ENCODE measurements around the gene SNRPA.

The SNRPA gene

GRCh38 chr19:40750874-40751537, at the start of gene SNRPA:
Gene SNRPA (plus strand): TSS chr19:40751203. CDS start chr19:40751409, 206 bp downstream.
- H3K9me3 ChIP-seq (ENCODE audit: control insufficient read depth, insufficient read depth, low read length) = no peaks in the 10 kb centered on the region
- peaks cover 22% of the 10 kb centered on the region for H3K36me3 ChIP-seq (ENCODE audit: control insufficient read depth, insufficient read depth, low read length)
- H3K4me1 ChIP-seq (ENCODE audit: control insufficient read depth, insufficient read depth, low read length) = peaks cover 8% of the 10 kb centered on the region
- peak within 1 kb of the TSS; percentile 99 for H3K9ac ChIP-seq (ENCODE audit: low read depth, low read length)
- H3K27me3 ChIP-seq (ENCODE audit: control insufficient read depth, insufficient read depth, low read length) = no peaks in the 10 kb centered on the region
- peak within 1 kb of the TSS; percentile 78 for H3K4me3 ChIP-seq (ENCODE audit: low read depth, low read length)

- H3K9me3 ChIP-seq (ENCODE audit: control insufficient read depth, insufficient read depth, low read length) = no peaks in the 10 kb centered on the region
- H3K4me3 ChIP-seq (ENCODE audit: low read depth, low read length) = no peak overlapping the region
- H3K27me3 ChIP-seq (ENCODE audit: control insufficient read depth, insufficient read depth, low read length) = no peaks in the 10 kb centered on the region
- no peak overlapping the region for H3K9ac ChIP-seq (ENCODE audit: low read depth, low read length)
- H3K4me1 ChIP-seq (ENCODE audit: control insufficient read depth, insufficient read depth, low read length) = peaks cover 3% of the 10 kb centered on the region
- peaks cover 32% of the 10 kb centered on the region for H3K36me3 ChIP-seq (ENCODE audit: control insufficient read depth, insufficient read depth, low read length)
Observed at GRCh38 chr19:40701758-40702157, 49.2 kb upstream of the SNRPA start.

DNA sequence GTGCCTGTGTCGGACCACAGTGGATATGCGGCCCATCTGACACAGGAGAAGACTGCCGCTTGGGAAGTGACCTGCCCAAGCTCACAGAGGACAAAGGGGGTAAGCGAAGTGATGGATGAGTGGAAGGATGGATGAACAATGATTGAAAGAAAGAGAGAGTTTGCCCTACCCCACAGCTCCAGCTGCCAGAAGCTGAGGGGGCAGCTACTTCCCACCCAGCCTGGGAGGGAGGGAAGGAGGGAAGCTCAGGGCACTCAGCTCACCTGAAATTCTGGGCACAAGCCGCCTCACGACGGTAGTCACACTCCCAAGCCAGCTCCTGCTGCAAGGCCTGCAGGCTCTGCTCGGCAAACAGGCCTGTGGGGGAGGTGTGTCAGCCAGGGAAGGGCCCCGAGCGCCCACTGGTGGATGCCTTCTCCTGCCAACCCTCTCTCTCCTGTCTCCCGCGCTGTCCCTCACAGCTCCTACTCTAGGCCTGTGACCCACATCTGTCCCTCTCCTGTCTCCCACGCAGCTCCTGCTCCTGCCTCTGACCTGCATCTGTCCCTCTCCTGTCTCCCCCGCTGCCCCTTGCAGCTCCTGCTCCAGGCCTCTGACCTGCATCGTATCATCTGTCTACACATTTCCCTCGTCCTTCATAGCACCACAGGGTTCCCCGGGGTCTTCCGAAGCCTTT, 48.5 kb upstream of the SNRPA start:
- H3K4me1 ChIP-seq (ENCODE audit: control insufficient read depth, insufficient read depth, low read length) = peaks cover 3% of the 10 kb centered on the region
- no peak overlapping the region for H3K4me3 ChIP-seq (ENCODE audit: low read depth, low read length)
- no peaks in the 10 kb centered on the region for H3K27me3 ChIP-seq (ENCODE audit: control insufficient read depth, insufficient read depth, low read length)
- peak overlapping the region; percentile 65 for H3K9ac ChIP-seq (ENCODE audit: low read depth, low read length)
- no peaks in the 10 kb centered on the region for H3K9me3 ChIP-seq (ENCODE audit: control insufficient read depth, insufficient read depth, low read length)
- peaks cover 32% of the 10 kb centered on the region for H3K36me3 ChIP-seq (ENCODE audit: control insufficient read depth, insufficient read depth, low read length)

DNA sequence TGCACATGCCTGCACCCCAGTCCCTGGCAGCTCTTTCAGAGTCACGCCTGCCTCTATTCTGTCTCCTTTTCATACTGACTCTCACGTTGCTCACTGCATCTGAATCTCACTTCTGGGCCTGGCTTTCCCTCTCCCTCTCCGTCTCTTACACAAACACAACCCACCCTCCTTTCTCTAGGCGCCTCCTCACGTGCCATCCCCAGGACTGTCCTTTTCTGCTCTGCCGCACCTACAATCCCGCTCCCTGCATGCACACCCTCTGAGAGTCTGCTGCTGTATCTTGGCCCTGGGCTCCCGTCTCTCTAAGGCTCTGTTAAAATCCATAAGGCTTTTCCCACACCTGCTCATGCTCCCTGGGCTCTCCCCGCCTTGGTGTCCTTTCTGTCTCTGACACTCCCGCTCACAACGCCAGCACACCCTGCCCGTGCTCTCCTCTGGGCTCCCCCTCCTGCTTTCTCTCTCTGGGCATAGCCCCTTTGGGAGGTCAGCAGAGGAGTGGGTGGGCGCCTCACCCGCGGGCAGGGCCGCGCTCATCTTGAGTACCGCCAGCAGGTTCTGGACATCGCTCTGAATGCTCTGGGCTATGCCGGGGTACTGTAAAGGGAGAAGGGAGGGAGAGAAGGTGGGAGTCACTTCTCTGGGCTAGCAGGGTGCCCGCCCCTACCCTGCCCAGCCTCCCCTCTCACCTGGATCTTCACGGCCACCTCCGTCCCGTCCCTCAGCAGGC, 47.8 kb upstream of the SNRPA start:
- Histone ChIP-seq H3K4me3 (ENCODE audit: low read depth, low read length) (no peak overlapping the region), H3K4me1 (ENCODE audit: control insufficient read depth, insufficient read depth, low read length) (peaks cover 3% of the 10 kb centered on the region), H3K27me3 (ENCODE audit: control insufficient read depth, insufficient read depth, low read length) (no peaks in the 10 kb centered on the region), H3K9me3 (ENCODE audit: control insufficient read depth, insufficient read depth, low read length) (no peaks in the 10 kb centered on the region), H3K9ac (ENCODE audit: low read depth, low read length) (peak overlapping the region; percentile 65), H3K36me3 (ENCODE audit: control insufficient read depth, insufficient read depth, low read length) (peaks cover 32% of the 10 kb centered on the region)

- H3K4me3 ChIP-seq (ENCODE audit: low read depth, low read length) = no peak overlapping the region
- no peaks in the 10 kb centered on the region for H3K9me3 ChIP-seq (ENCODE audit: control insufficient read depth, insufficient read depth, low read length)
- peaks cover 32% of the 10 kb centered on the region for H3K36me3 ChIP-seq (ENCODE audit: control insufficient read depth, insufficient read depth, low read length)
- no peak overlapping the region for H3K9ac ChIP-seq (ENCODE audit: low read depth, low read length)
- H3K4me1 ChIP-seq (ENCODE audit: control insufficient read depth, insufficient read depth, low read length) = peaks cover 3% of the 10 kb centered on the region
- no peaks in the 10 kb centered on the region for H3K27me3 ChIP-seq (ENCODE audit: control insufficient read depth, insufficient read depth, low read length)
Observed at GRCh38 chr19:40704491-40705361, 46.3 kb upstream of the SNRPA start.

DNA sequence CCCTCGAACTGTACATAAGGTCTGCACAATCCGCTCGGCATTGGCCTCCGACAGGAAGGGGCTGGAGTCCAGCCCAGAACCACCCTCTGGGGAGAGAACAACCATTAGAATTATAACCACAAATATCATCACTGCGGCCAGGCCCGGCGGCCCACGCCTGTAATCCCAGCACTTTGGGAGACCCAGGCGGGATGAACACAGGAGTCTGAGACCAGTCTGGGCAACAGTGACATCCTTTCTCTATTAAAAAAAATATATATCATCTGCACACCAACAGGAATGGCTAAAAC, 45.7 kb upstream of the SNRPA start:
- Histone ChIP-seq H3K4me1 (ENCODE audit: control insufficient read depth, insufficient read depth, low read length) (peaks cover 3% of the 10 kb centered on the region), H3K9ac (ENCODE audit: low read depth, low read length) (no peak overlapping the region), H3K4me3 (ENCODE audit: low read depth, low read length) (no peak overlapping the region), H3K36me3 (ENCODE audit: control insufficient read depth, insufficient read depth, low read length) (peaks cover 28% of the 10 kb centered on the region), H3K9me3 (ENCODE audit: control insufficient read depth, insufficient read depth, low read length) (no peaks in the 10 kb centered on the region), H3K27me3 (ENCODE audit: control insufficient read depth, insufficient read depth, low read length) (no peaks in the 10 kb centered on the region)

DNA sequence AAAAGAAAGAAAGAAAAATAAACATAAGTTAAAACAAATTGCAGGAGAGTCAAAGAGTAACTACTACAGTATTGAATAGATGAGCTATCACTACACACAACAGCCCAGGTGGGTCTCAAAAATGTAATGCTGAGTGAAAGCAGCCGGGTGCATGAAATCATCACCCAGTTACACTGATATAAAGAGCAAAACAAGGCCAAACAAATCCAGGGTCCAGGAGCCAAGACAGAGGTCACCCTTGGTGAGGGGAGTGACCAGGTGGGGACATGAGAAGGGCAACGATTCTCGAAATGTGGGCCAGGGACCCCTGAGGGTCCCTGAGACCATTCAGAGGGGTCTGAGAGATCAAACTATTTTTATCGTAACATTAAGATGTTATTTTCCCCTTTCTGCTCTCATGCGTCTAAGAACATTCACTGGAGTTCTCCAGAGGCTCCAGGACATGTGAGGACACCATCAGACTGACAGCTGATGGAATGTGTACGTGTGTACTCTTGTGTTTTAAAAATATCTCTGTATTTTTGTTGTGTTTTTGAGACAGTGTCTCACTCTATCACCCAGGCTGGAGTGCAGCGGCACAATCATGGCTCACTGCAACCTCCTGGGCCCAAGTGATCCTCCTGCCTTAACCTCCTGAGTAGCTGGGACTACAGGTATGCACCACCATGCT, 44.9 kb upstream of the SNRPA start:
- H3K27me3 ChIP-seq (ENCODE audit: control insufficient read depth, insufficient read depth, low read length) = no peaks in the 10 kb centered on the region
- no peak overlapping the region for H3K9ac ChIP-seq (ENCODE audit: low read depth, low read length)
- H3K4me3 ChIP-seq (ENCODE audit: low read depth, low read length) = no peak overlapping the region
- peaks cover 25% of the 10 kb centered on the region for H3K36me3 ChIP-seq (ENCODE audit: control insufficient read depth, insufficient read depth, low read length)
- no peaks in the 10 kb centered on the region for H3K9me3 ChIP-seq (ENCODE audit: control insufficient read depth, insufficient read depth, low read length)
- H3K4me1 ChIP-seq (ENCODE audit: control insufficient read depth, insufficient read depth, low read length) = peaks cover 3% of the 10 kb centered on the region

DNA sequence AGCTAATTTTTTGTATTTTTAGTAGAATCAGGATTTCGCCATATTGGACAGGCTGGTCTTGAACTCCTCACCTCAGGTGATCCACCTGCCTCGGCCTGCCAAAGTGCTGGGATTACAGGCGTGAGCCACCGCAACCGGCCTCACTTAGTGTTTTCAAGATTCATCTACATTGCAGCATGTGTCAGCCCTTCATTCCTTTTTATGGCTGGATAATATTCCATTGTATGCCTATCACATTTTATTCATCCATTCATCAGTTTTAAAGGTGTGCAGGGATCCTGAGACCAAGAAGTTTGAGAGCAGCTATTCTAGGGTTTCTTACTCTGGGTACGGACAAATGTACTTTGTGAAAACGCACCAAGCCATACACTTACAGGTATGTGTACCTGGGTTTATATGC, 43.4 kb upstream of the SNRPA start:
- Histone ChIP-seq H3K4me3 (ENCODE audit: low read depth, low read length) (no peak overlapping the region), H3K27me3 (ENCODE audit: control insufficient read depth, insufficient read depth, low read length) (no peaks in the 10 kb centered on the region)

GRCh38 chr19:40709817-40710216, 41.2 kb upstream of the SNRPA start:
- H3K9ac ChIP-seq (ENCODE audit: low read depth, low read length) = no peak overlapping the region
- no peak overlapping the region for H3K4me3 ChIP-seq (ENCODE audit: low read depth, low read length)
- no peaks in the 10 kb centered on the region for H3K27me3 ChIP-seq (ENCODE audit: control insufficient read depth, insufficient read depth, low read length)
- no peaks in the 10 kb centered on the region for H3K9me3 ChIP-seq (ENCODE audit: control insufficient read depth, insufficient read depth, low read length)
- peaks cover 12% of the 10 kb centered on the region for H3K36me3 ChIP-seq (ENCODE audit: control insufficient read depth, insufficient read depth, low read length)
- H3K4me1 ChIP-seq (ENCODE audit: control insufficient read depth, insufficient read depth, low read length) = no peaks in the 10 kb centered on the region

More for the DNA sequence above, 43.4 kb upstream of the SNRPA start:
- no peak overlapping the region for H3K9ac ChIP-seq (ENCODE audit: low read depth, low read length)
- no peaks in the 10 kb centered on the region for H3K9me3 ChIP-seq (ENCODE audit: control insufficient read depth, insufficient read depth, low read length)
- H3K36me3 ChIP-seq (ENCODE audit: control insufficient read depth, insufficient read depth, low read length) = peaks cover 15% of the 10 kb centered on the region
- H3K4me1 ChIP-seq (ENCODE audit: control insufficient read depth, insufficient read depth, low read length) = no peaks in the 10 kb centered on the region

GRCh38 chr19:40713939-40714338, 37.1 kb upstream of the SNRPA start:
- H3K27me3 ChIP-seq (ENCODE audit: control insufficient read depth, insufficient read depth, low read length) = no peaks in the 10 kb centered on the region
- H3K4me1 ChIP-seq (ENCODE audit: control insufficient read depth, insufficient read depth, low read length) = peaks cover 11% of the 10 kb centered on the region
- no peaks in the 10 kb centered on the region for H3K36me3 ChIP-seq (ENCODE audit: control insufficient read depth, insufficient read depth, low read length)
- H3K4me3 ChIP-seq (ENCODE audit: low read depth, low read length) = peak overlapping the region; percentile 88
- H3K9ac ChIP-seq (ENCODE audit: low read depth, low read length) = no peak overlapping the region
- H3K9me3 ChIP-seq (ENCODE audit: control insufficient read depth, insufficient read depth, low read length) = no peaks in the 10 kb centered on the region

Measured in iPS-15b (cell line).